Heart right ventricle (tissue), 16 donors: ENCODE results near the gene NPC1L1. TPM values are rescaled to one million over a fixed set of nuclear protein-coding genes. Genes with fewer than 3 reads are reported as not detected.
"Not testable (repeated sequence)": the region's sequence is repeated elsewhere in the genome, so short reads cannot be mapped to it uniquely, and the experiment has no call there.

Source experiments
- ATAC-seq, 8 donors: fragments of 200-7000 bp; cut with Tn5 transposase; one replicate each; pipeline ENCODE4 v1.9.1; 2020; ENCODE audit warnings: mild to moderate bottlenecking in 8 of 8, moderate library complexity in 8 of 8, moderate number of reproducible peaks in 1 of 8
- DNase-seq, 2 donors: peaks; one replicate each; pipeline ENCODE4 v3.0.0-alpha.2; 2020
- H3K27ac ChIP-seq, 10 donors: fragments of 200-600 bp; sonication (generic) in 2 of 10; one replicate each; pipeline versions ENCODE4 v1.5.0 to v1.8.0; 2020 to 2022; ENCODE audit warnings: mild to moderate bottlenecking in 3 of 10
- H3K27me3 ChIP-seq, 7 donors: fragments of 200-600 bp; one replicate each; pipeline ENCODE4 v1.8.0; 2021 to 2022; ENCODE audit warnings: mild to moderate bottlenecking in 2 of 7
- H3K36me3 ChIP-seq, 9 donors: fragments of 200-600 bp; sonication (generic) in 1 of 9; one replicate each; pipeline versions ENCODE4 v1.5.0 to v1.8.0; 2020 to 2022; ENCODE audit warnings: mild to moderate bottlenecking in 2 of 9
- H3K4me1 ChIP-seq, 9 donors: fragments of 200-600 bp; sonication (generic) in 1 of 9; one replicate each; pipeline versions ENCODE4 v1.5.0 to v1.8.0; 2020 to 2022; ENCODE audit warnings: mild to moderate bottlenecking in 4 of 9
- H3K4me3 ChIP-seq, 10 donors: fragments of 200-600 bp; sonication (generic) in 2 of 10; one replicate each; pipeline versions ENCODE4 v1.5.0 to v1.8.0; 2020 to 2022; ENCODE audit warnings: mild to moderate bottlenecking in 7 of 10, moderate library complexity in 2 of 10
- H3K9me3 ChIP-seq, 11 donors: fragments of 200-600 bp in 10 of 11; sonication (generic) in 2 of 11; one replicate each; pipeline versions ENCODE4 v1.5.0 to v1.8.0; 2013 to 2022; ENCODE audit warnings: mild to moderate bottlenecking in 2 of 11, control low read depth in 1 of 11, moderate library complexity in 1 of 11
- WGBS, 2 donors: extraction: QIAGEN DNeasy Blood & Tissue Kit; methylation state at CpG; one replicate each; pipeline ENCODE4 v1.1.7; 2013; ENCODE audit warnings: inconsistent platforms in 1 of 2; 5-methylcytosine and 5-hydroxymethylcytosine counted together
- intact Hi-C, 10 donors: fragments of 100-400 bp; cut with DNase I; formaldehyde crosslinking; loops; one replicate each; pipeline versions ENCODE4 v1.11.1 to v1.14.2; 2022
- polyA plus RNA-seq, 2 donors: library from polyadenylated mRNA; stranded (reverse); fragments of 200-250 nt; gene quantifications; one replicate each; pipeline ENCODE4 v1.2.3, GENCODE V29; 2013
- total RNA-seq, 10 donors: library from RNA; stranded (reverse); fragmentation: NEBNext Ultra II Directional in 3 of 10; extraction: Animal tissue kit (Norgen Biotek cat#: 25700) in 3 of 10; gene quantifications; one replicate each; pipeline versions ENCODE4 v1.2.1 to v1.2.4, GENCODE V29; 2021 to 2023
- TF ChIP-seq, protein P1 (sequence below), 9 donors: fragments of 200-600 bp; sonication (generic) in 2 of 9; IDR thresholded peaks; one replicate each; pipeline versions ENCODE4 v1.5.0 to v1.8.0; 2021 to 2022; ENCODE audit warnings: antibody characterized with exemption in 9 of 9, mild to moderate bottlenecking in 5 of 9, moderate library complexity in 1 of 9
- donor health status: Arrhythmogenic right ventricular cardiomyopathy.
- donor health status: ischemic (EF 13 %, LVEDD 7.1; RV severe dilation, severe dysfunction).
- donor health status: healthy with polysubstance abuse.
- donor health status: DM: no; HTN: yes; CAD: no.
- donor health status: DM: no; HTN: no; CAD: no.
- donor health status: ischemic (EF 25% LVEDD 6.9; RV normal size, moderate dysfunction).
- donor health status: ischemic (EF 25% LVEDD 5.7; RV mildly dilated, moderate dysfunction).
- donor health status: healthy.
- donor health status: DM: yes; HTN: yes; CAD: no.
- donor health status: Ischemic cardiomyopathy.
- donor health status: ischemic (EF 35%, LVEDD 5.7; RV mildly dilated, moderate dysfunction).
- donor health status: nonischemic (EF 11% LVEDD 7.7; RV severe dilation, severe dysfunction).
- donor health status: DM: yes; HTN: yes; CAD: no.
- donor health status: PGD.
- donor health status: ischemic (EF 29% LVEDD 5.4; RV normal size, mild dysfunction).
- donor health status: nonischemic (EF 23%, LVEDD 6.1; RV moderate dilation, normal function).

NPC1L1 gene
- total and polyA plus RNA-seq, 12 donors: under 0.01 to 0.29 (median 0.12) TPM; not detected in 1

- TF ChIP-seq, protein P1, sequence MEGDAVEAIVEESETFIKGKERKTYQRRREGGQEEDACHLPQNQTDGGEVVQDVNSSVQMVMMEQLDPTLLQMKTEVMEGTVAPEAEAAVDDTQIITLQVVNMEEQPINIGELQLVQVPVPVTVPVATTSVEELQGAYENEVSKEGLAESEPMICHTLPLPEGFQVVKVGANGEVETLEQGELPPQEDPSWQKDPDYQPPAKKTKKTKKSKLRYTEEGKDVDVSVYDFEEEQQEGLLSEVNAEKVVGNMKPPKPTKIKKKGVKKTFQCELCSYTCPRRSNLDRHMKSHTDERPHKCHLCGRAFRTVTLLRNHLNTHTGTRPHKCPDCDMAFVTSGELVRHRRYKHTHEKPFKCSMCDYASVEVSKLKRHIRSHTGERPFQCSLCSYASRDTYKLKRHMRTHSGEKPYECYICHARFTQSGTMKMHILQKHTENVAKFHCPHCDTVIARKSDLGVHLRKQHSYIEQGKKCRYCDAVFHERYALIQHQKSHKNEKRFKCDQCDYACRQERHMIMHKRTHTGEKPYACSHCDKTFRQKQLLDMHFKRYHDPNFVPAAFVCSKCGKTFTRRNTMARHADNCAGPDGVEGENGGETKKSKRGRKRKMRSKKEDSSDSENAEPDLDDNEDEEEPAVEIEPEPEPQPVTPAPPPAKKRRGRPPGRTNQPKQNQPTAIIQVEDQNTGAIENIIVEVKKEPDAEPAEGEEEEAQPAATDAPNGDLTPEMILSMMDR (IDR thresholded peaks at IDR 0.05): no peak
- no peak overlapping the region for H3K27ac ChIP-seq
- WGBS, 2 donors: 45 to 53% methylated on average over 4 of the region's 4 CpGs
- peaks cover 0 to 7% (median 0%) of the 10 kb centered on the region in 11 donors for H3K9me3 ChIP-seq
- H3K4me3 ChIP-seq: no peak overlapping the region
- H3K36me3 ChIP-seq: no peaks in the 10 kb centered on the region
- H3K27me3 ChIP-seq: no peaks in the 10 kb centered on the region
- no peak for DNase-seq
- no peak for ATAC-seq
- no peaks in the 10 kb centered on the region for H3K4me1 ChIP-seq
- intact Hi-C loops: no loop called here
Observed at GRCh38 chr7:44511863-44512468, 29.2 kb downstream of the NPC1L1 start.

DNA sequence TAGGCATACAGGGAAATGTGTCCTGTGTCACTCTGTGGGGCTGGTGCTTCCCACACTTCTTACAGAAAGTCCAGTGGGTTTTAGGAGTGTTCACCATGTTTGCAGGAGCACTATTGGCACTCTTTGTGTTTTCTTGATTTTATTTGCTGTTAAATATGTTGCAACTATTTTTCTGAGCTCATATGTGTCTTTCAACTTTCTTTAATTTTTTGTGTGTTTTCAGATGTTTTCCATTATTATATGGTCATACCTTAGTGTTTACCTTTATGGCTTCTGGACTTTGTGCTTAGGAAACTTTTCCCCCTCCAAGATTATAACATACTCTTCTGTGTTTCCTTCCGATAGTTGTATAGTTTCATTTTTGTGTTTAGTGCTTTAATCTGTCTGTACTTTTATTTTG lies 29.9 kb downstream of the NPC1L1 start:
- H3K36me3 ChIP-seq: no peaks in the 10 kb centered on the region
- WGBS, 2 donors: 90 to 95% methylated on average over 1 of the region's 1 CpG
- peaks cover 0 to 7% (median 0%) of the 10 kb centered on the region in 11 donors for H3K9me3 ChIP-seq
- H3K4me1 ChIP-seq: no peaks in the 10 kb centered on the region
- ATAC-seq (no peak), DNase-seq (no peak)
- TF ChIP-seq, protein P1 (IDR thresholded peaks at IDR 0.05): no peak
- intact Hi-C loops: no loop called here
- H3K27me3 ChIP-seq: no peaks in the 10 kb centered on the region
- H3K27ac ChIP-seq: no peak overlapping the region
- H3K4me3 ChIP-seq: no peak overlapping the region

DNA sequence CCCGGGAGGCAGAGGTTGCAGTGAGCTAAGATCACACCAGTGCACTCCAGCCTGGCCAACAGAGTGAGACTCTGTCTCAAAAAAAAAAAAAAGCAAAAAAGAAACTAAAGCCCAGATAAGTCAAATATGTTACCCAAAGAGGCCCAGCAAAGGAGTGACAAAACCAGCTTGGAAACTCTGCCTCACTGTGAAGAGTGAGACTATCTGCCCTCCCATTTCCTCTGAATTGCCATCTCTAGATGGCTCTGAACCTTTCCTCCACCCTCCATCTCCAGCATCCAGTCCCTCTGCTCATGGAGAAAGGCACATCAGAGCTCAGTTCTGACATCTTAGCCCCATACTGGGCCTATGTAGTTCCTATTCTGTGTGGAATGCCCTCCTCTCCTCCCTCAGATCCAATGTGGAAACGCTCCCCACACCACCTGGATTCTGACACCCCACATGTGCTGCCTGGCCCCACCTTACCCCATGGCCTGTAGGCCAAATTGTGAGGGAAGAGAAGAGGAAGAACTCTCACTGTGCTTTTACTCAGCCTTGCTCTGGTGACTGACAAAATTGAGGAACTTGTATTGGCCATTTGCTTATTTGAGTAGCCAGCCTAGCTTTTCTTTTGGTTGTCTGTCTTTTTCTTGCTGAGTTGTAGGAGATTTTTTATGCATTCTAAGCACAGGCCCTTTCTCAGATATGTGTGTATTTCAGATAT lies 32.7 kb downstream of the NPC1L1 start:
- H3K27ac ChIP-seq: no peak overlapping the region
- TF ChIP-seq, protein P1 (IDR thresholded peaks at IDR 0.05): no peak
- WGBS, 2 donors: 48 to 61% methylated on average over 2 of the region's 2 CpGs
- H3K4me1 ChIP-seq: no peaks in the 10 kb centered on the region
- no peak overlapping the region for H3K4me3 ChIP-seq
- intact Hi-C loops: loop anchor here in 1 of 10 donors (10.0 kb wide), 1 partner anchor 46 kb away; no protein-coding TSS in a partner anchor
- H3K36me3 ChIP-seq: no peaks in the 10 kb centered on the region
- H3K27me3 ChIP-seq: peaks cover 0 to 8% (median 0%) of the 10 kb centered on the region in 7 donors
- ATAC-seq (no peak), DNase-seq (no peak)
- peaks cover 0 to 7% (median 0%) of the 10 kb centered on the region in 11 donors for H3K9me3 ChIP-seq

GRCh38 chr7:44506592-44507288 lies 34.4 kb downstream of the NPC1L1 start:
- intact Hi-C loops: loop anchor here in 1 of 10 donors (10.0 kb wide), 1 partner anchor 48 kb away; no protein-coding TSS in a partner anchor
- not testable (repeated sequence) for H3K9me3 ChIP-seq, DNase-seq, H3K4me3 ChIP-seq, H3K4me1 ChIP-seq, H3K36me3 ChIP-seq, H3K27ac ChIP-seq, H3K27me3 ChIP-seq, ATAC-seq
- 65 to 66% methylated on average over 3 of the region's 3 CpGs for WGBS, 2 donors
